Activated naive CD8-positive, alpha-beta T cell (primary cell): ENCODE measurements around the gene AMIGO3.
"Not testable (repeated sequence)": the region's sequence is repeated elsewhere in the genome, so short reads cannot be mapped to it uniquely, and the experiment has no call there.

Experiments used
- H3K27ac Mint-ChIP-seq: one replicate; pipeline ENCODE4 v1.8.0; 2021; ENCODE audit warnings: mixed read lengths
- H3K27me3 Mint-ChIP-seq: one replicate; pipeline ENCODE4 v1.8.0; 2021; ENCODE audit warnings: mixed read lengths
- H3K36me3 Mint-ChIP-seq: one replicate; pipeline ENCODE4 v1.8.0; 2021; ENCODE audit warnings: mixed read lengths
- H3K4me1 Mint-ChIP-seq: one replicate; pipeline ENCODE4 v1.8.0; 2021; ENCODE audit warnings: low read depth, mixed read lengths
- H3K4me3 Mint-ChIP-seq: one replicate; pipeline ENCODE4 v1.8.0; 2021; ENCODE audit warnings: mild to moderate bottlenecking, mixed read lengths
- H3K9me3 Mint-ChIP-seq: one replicate; pipeline ENCODE4 v1.8.0; 2021; ENCODE audit warnings: low read depth, mixed read lengths

AMIGO3 gene, protein sequence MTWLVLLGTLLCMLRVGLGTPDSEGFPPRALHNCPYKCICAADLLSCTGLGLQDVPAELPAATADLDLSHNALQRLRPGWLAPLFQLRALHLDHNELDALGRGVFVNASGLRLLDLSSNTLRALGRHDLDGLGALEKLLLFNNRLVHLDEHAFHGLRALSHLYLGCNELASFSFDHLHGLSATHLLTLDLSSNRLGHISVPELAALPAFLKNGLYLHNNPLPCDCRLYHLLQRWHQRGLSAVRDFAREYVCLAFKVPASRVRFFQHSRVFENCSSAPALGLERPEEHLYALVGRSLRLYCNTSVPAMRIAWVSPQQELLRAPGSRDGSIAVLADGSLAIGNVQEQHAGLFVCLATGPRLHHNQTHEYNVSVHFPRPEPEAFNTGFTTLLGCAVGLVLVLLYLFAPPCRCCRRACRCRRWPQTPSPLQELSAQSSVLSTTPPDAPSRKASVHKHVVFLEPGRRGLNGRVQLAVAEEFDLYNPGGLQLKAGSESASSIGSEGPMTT

DNA sequence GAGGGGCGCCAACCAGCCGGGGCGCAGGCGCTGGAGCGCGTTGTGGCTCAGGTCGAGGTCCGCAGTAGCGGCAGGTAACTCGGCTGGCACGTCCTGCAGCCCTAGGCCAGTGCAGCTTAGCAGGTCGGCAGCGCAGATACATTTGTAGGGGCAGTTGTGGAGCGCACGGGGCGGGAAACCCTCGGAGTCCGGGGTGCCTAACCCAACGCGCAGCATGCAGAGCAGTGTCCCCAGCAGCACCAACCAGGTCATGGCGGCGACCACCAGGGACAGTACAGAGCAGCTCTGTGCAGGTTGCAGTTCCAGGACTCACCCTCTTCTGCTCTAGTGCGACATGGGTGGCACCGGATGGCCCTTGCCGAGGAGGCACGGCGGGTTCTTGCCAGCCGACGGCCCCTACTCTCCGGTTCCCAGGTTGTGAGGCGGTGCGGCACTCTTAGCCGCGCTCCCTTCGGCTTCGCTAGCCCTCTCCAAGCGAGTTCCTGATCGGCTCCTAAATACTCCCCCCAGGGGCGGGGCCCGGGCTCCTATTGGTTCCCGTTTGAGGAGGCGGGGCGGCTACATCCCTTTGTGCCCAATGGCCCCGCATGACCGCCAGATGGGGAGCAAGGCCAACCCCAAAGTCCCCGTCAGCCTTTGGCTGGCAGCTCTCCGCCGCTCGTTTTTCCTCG, at the start of gene AMIGO3:
Gene AMIGO3 (minus strand): TSS at position 471 of the 671 bp plus-strand sequence. CDS start 219 bp downstream, at position 252.
- peaks cover 22% of the 10 kb centered on the region for H3K4me1 Mint-ChIP-seq
- H3K27ac Mint-ChIP-seq = peak within 1 kb of the TSS; percentile 58
- no peaks in the 10 kb centered on the region for H3K36me3 Mint-ChIP-seq
- H3K4me3 Mint-ChIP-seq = peak within 1 kb of the TSS; percentile 85
- H3K27me3 Mint-ChIP-seq = no peaks in the 10 kb centered on the region
- H3K9me3 Mint-ChIP-seq = no peaks in the 10 kb centered on the region

DNA sequence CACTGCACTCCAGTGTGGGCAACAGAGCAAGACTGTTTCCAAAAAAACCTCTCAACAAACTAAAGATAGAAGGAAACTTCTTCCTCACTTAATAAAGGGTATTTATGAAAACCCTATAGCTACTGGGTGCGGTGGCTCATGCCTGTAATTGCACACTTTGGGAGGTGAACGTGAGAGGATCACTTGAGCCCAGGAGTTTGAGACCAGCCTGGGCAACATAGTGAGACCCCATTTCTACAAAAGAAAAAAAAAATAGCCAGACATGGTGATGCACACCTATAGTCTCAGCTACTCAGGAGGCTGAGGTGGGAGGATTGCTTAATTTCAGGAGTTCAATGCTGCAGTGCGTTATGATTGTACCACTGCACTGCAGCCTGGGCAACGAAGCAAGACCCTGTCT, 44.5 kb upstream of the AMIGO3 start:
- H3K36me3 Mint-ChIP-seq = no peaks in the 10 kb centered on the region
- H3K4me3 Mint-ChIP-seq = no peak overlapping the region
- H3K27ac Mint-ChIP-seq = no peak overlapping the region

DNA sequence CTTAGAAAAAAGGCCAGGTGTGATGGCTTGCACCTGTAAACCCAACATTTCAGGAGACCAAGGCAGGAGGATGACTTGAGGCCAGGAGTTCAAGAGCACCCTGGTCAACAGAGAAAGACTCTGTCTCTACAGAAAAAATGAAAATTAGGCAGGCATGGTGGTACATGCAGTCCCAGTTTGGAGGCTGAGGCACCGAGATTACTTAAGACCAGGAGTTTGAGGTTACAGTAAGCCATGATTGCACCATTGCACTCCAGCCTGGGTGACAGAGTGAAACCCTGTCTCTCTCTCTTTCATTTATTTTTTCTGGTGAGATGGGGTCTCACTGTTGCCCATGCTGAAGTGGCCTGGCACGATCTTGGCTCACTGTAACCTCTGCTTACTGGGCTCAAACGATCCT, 42.2 kb upstream of the AMIGO3 start:
- Mint-ChIP-seq H3K4me1 (peaks cover 16% of the 10 kb centered on the region), H3K27me3 (no peaks in the 10 kb centered on the region), H3K4me3 (no peak overlapping the region), H3K36me3 (no peaks in the 10 kb centered on the region), H3K27ac (no peak overlapping the region), H3K9me3 (no peaks in the 10 kb centered on the region)

More for the DNA sequence above, 44.5 kb upstream of the AMIGO3 start:
- Mint-ChIP-seq H3K9me3 (no peaks in the 10 kb centered on the region), H3K4me1 (peaks cover 18% of the 10 kb centered on the region), H3K27me3 (no peaks in the 10 kb centered on the region)

DNA sequence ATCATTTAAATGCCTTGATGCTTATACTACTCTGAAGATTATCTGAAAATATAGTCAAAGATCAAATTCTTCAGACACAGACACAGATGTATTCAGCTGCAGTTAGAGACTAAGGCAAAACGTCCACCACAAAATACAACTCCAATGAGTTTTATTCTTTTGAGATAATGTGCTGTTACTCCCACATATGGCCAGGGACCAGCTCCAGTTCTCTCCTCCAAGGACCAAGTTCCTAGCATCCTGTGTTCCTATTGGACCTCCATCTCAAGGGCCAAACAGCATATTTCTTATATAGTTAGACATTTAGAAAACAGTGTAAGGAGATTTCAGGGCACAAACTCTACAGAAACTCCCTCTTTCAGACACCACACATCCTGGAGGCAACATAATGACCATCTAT, 39.7 kb upstream of the AMIGO3 start:
- Mint-ChIP-seq H3K4me3 (no peak overlapping the region), H3K27me3 (no peaks in the 10 kb centered on the region), H3K4me1 (peaks cover 27% of the 10 kb centered on the region), H3K36me3 (no peaks in the 10 kb centered on the region), H3K27ac (peak overlapping the region; percentile 28), H3K9me3 (no peaks in the 10 kb centered on the region)

DNA sequence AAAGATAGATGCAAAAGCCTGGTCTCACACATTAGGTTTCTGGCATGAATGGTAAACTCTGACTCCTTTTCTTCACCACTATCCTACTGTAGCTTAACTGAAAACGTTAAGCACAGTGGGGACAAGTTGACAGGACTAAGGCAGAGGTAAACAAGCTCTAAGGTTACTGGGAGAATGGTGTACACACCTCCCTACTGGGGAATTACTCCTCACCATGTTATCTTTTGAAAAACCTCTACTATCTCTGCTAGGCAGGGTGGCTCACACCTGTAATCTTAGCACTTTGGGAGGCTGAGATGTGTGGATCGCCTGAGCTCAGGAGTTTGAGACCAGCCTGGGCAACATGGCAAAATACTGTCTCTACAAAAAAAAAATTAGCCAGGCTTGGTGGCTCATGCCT, 37.7 kb upstream of the AMIGO3 start:
- H3K27ac Mint-ChIP-seq = no peak overlapping the region
- H3K36me3 Mint-ChIP-seq = no peaks in the 10 kb centered on the region
- no peaks in the 10 kb centered on the region for H3K27me3 Mint-ChIP-seq
- H3K9me3 Mint-ChIP-seq = no peaks in the 10 kb centered on the region
- no peak overlapping the region for H3K4me3 Mint-ChIP-seq
- H3K4me1 Mint-ChIP-seq = peaks cover 31% of the 10 kb centered on the region

DNA sequence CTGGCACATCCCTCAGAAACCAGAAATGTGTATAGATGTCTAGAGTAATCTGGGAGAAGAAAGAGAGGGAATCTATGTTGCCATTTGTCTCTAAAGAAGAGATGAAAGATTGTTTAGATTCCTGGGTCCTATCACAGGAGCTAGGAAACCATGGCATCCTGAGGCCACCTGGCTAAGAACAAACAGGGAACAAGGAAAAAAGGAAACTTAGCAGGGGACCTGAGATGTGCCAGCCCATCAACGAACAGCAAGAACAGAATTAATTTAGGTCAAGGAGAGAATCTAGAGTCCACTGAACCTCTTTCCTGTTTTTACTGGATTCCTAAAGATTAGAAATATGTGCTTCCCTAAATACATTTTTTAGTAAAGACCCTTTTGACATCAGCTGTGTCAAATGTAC, 36.6 kb upstream of the AMIGO3 start:
- Mint-ChIP-seq H3K27ac (no peak overlapping the region), H3K4me3 (no peak overlapping the region), H3K9me3 (no peaks in the 10 kb centered on the region), H3K27me3 (no peaks in the 10 kb centered on the region), H3K4me1 (peaks cover 31% of the 10 kb centered on the region), H3K36me3 (no peaks in the 10 kb centered on the region)

DNA sequence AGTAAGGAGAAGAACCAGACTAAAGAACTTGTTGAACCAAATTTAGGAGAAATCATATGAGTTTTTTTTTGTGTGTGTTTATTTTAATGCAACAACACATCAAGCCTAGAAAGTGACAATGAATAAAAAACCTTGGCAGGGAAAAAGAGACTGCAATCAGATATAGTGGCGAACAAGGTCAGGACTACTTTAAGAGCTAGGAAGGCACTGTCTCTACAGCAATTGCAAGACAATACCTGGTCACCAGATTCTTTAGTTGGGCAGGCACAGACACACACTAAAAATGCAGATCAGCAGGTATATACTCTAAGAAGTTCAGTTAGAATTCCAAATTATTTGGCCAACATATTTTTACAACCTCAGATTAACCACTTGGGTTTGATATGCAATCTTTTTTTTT, 35.1 kb upstream of the AMIGO3 start:
- Mint-ChIP-seq H3K4me1 (peaks cover 32% of the 10 kb centered on the region), H3K4me3 (no peak overlapping the region), H3K9me3 (no peaks in the 10 kb centered on the region), H3K36me3 (no peaks in the 10 kb centered on the region), H3K27ac (no peak overlapping the region), H3K27me3 (no peaks in the 10 kb centered on the region)

DNA sequence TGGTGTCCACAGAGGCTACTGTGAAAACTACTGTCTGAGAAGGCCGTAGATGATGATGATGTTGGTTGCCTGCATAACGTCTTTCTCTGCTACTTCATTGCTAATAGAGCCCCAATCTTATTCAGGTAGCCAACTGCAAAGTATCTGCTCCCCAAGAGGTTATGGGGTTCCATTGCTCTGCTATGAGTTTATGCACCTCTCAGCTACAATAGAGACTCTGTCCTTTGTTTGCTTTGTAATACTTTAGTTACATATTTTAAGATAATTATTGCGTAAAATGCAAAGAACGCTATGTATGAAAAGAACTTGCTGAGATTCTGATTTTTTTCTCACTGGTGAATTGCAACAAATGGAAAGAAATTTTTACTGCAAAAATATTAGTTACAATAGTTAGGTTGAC, 32.0 kb upstream of the AMIGO3 start:
- H3K9me3 Mint-ChIP-seq = no peaks in the 10 kb centered on the region
- H3K4me1 Mint-ChIP-seq = peaks cover 22% of the 10 kb centered on the region
- no peak overlapping the region for H3K4me3 Mint-ChIP-seq
- no peaks in the 10 kb centered on the region for H3K27me3 Mint-ChIP-seq
- H3K27ac Mint-ChIP-seq = no peak overlapping the region
- no peaks in the 10 kb centered on the region for H3K36me3 Mint-ChIP-seq

DNA sequence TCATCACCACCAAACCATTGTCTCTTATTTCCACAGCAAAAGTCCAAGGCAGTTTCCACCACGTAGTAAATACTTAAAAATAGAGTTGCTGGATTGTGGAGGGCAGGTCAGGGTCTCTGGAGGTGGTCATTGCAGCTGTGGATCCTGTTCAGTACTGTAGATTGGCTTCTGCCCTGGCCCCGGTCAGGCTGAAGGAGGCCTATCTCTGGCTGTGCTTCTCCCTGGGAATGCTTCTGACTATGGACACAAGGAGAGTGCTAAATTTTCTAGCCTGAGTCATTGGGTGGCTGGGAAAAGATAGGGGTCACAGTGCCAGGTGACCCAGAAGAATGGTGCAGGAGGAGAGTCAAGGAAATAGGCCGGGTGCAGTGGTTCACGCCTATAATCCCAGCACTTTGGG, 30.6 kb upstream of the AMIGO3 start:
- no peaks in the 10 kb centered on the region for H3K36me3 Mint-ChIP-seq
- H3K9me3 Mint-ChIP-seq = no peaks in the 10 kb centered on the region
- H3K4me1 Mint-ChIP-seq = peaks cover 13% of the 10 kb centered on the region
- no peak overlapping the region for H3K4me3 Mint-ChIP-seq
- no peak overlapping the region for H3K27ac Mint-ChIP-seq
- H3K27me3 Mint-ChIP-seq = no peaks in the 10 kb centered on the region

DNA sequence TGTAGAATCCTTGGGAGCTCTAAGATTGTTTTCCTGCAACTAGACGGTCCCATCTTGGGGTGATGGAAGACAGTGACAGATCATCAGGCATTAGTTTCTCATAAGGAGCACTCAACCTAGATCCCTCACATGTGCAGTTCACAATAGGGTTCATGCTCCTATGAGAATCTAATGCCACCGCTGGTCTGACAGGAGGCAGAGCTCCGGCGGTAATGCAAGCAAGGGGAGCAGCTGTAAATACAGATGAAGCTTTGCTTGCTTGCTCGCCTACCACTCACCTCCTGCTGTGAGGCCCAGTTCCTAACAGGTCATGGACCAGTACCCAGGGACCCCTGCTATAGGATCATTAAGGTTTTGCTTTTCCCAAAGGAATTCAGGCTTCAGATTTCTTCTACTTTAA, 29.4 kb upstream of the AMIGO3 start:
- H3K9me3 Mint-ChIP-seq, H3K27ac Mint-ChIP-seq: not testable (repeated sequence)

DNA sequence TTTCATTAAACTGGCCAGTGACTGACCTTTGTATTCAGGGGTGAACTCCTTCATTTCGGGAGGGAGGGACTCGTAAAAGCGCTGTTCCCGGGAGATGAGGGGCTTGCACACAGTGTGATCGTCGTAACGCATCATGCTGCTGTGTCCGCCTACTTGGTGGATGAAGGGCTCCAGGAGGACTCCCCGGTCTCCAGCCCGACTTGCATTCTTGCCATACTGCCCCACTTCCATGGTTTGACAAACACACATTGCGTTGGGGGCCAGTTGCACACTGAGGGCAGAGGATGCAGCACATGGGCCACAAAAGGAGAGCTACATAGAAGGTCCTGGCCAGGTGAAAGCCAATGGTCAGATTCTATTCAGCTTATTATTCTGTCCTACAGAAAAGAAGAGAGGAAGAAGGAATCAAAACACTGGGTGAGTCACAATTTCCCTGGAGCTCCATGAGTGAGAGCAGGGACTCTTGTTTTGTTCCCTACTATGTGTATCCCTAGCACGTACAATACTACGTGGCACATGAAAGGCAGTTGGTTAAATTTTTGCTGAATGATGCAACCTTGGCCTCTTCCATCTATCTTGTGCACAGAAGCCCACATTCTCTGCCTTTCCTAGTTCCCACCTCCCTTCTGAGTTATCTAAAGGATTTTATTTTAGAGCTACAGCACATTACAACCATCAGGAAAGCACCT, 28.5 kb upstream of the AMIGO3 start:
- no peaks in the 10 kb centered on the region for H3K27me3 Mint-ChIP-seq
- H3K27ac Mint-ChIP-seq = peak overlapping the region; percentile 70
- H3K9me3 Mint-ChIP-seq = no peaks in the 10 kb centered on the region
- H3K4me3 Mint-ChIP-seq = no peak overlapping the region
- no peaks in the 10 kb centered on the region for H3K36me3 Mint-ChIP-seq
- H3K4me1 Mint-ChIP-seq = peaks cover 8% of the 10 kb centered on the region

More for the DNA sequence above, 29.4 kb upstream of the AMIGO3 start:
- H3K36me3 Mint-ChIP-seq, H3K27me3 Mint-ChIP-seq, H3K4me1 Mint-ChIP-seq, H3K4me3 Mint-ChIP-seq: not testable (repeated sequence)

DNA sequence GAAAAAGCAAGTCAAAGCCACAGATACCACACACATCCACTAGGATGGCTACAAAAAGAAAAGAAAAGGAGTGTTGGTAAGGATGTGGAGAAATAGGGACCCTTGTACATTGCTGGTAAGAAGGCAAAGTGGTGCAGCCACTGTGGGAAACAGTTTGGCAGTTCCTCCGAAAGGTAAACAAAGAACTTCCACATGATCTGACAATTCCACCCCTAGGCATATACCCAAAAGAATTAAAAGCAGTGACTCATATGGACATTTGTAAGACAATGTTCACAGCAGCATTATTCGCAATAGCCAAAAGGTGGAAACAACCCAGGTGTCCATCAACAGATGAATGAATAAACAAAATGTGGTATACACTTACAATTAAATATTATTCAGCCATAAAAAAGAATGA, 26.5 kb upstream of the AMIGO3 start:
- no peak overlapping the region for H3K27ac Mint-ChIP-seq
- H3K36me3 Mint-ChIP-seq = no peaks in the 10 kb centered on the region
- no peak overlapping the region for H3K4me3 Mint-ChIP-seq
- no peaks in the 10 kb centered on the region for H3K9me3 Mint-ChIP-seq
- no peaks in the 10 kb centered on the region for H3K27me3 Mint-ChIP-seq
- H3K4me1 Mint-ChIP-seq = peaks cover 8% of the 10 kb centered on the region

DNA sequence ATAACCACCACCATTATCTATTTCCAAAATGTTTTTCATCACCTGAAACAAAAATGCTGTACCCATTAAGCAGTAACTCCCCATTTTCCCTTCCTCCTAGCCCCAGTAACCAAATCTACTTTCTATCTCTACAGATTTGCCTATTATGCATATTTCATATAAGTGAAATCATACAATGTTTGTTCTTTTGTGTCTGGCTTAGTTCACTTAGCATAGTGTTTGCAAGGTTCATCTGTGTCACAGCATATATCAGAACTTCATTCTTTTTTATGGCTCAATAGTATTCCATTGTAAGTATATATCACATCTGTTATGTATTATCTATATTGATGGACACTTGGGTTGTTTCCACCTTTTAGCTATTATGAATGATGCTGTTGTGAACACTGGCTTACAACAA, 20.9 kb upstream of the AMIGO3 start:
- H3K9me3 Mint-ChIP-seq = no peaks in the 10 kb centered on the region
- H3K4me1 Mint-ChIP-seq = peaks cover 14% of the 10 kb centered on the region
- peaks cover 2% of the 10 kb centered on the region for H3K36me3 Mint-ChIP-seq
- H3K27me3 Mint-ChIP-seq = no peaks in the 10 kb centered on the region
- H3K27ac Mint-ChIP-seq = no peak overlapping the region
- H3K4me3 Mint-ChIP-seq = no peak overlapping the region

DNA sequence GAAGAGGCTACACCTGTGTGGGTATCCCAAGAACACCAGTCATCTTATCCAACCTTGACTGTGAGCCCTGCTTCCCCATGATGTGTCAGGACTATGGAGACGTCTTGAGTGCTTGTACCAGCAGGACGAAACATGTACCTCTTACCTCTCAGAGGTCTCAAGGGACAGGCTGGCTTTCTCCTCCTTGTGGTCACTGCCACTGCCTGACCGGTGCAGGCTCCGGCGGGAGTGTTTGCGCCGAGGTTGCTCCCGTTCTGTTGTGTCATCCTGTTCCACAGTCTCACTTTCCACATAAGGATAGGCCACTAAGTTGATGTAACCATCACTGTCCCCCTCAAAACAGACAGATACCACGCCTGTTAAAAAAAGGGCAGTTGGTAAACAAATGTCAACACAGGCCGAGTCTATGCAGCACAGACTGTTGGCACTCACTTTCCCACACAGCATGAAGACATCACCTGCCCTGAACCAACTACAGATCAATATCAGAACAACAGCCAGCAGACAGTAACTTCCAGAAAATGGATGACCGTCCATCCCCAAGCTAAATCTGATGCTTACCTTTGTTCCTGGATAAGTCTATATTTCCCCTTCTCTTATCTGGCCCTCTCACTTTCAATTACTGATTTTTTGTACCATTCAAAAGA, 18.7 kb upstream of the AMIGO3 start:
- Mint-ChIP-seq H3K36me3 (peaks cover 2% of the 10 kb centered on the region), H3K27me3 (no peaks in the 10 kb centered on the region), H3K9me3 (no peaks in the 10 kb centered on the region), H3K4me1 (peaks cover 8% of the 10 kb centered on the region), H3K27ac (peak overlapping the region; percentile 75), H3K4me3 (no peak overlapping the region)

DNA sequence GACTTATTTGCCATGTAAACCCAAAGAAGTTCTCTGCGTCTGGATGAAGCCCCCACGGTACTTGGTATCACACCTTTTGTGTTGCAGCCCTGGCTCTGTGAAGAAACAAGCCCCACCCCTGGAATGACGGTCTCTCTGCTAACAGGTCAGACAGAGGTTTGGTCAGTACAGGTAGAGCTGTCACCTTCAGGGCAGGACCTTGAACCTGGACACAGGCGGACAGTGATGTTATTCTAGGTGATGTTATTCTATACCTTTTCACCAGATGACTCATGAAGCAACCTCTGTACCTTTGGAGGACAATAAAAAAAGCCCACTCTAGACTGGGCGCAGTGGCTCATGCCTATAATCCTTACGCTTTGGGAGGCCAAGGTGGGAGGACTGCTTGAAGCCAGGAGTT, 15.3 kb upstream of the AMIGO3 start:
- Mint-ChIP-seq H3K4me1 (peaks cover 6% of the 10 kb centered on the region), H3K4me3 (no peak overlapping the region), H3K9me3 (no peaks in the 10 kb centered on the region), H3K27me3 (no peaks in the 10 kb centered on the region), H3K36me3 (peaks cover 4% of the 10 kb centered on the region), H3K27ac (no peak overlapping the region)
